GM12875 (cell line): ENCODE results near the gene CLDND1.

Experiments used
- H3K4me3 ChIP-seq: one replicate; pipeline ENCODE4 v1.5.1; 2011; ENCODE audit warnings: low read depth, low read length, control low read depth
- TF ChIP-seq, protein P1 (sequence below): IDR thresholded peaks from 2 replicates; pipeline ENCODE4 v1.5.1; 2011; ENCODE audit warnings: low read depth, mild to moderate bottlenecking, control low read depth, inconsistent platforms, low read length, moderate library complexity, borderline replicate concordance; ENCODE audit not compliant: insufficient read depth

Gene CLDND1

DNA sequence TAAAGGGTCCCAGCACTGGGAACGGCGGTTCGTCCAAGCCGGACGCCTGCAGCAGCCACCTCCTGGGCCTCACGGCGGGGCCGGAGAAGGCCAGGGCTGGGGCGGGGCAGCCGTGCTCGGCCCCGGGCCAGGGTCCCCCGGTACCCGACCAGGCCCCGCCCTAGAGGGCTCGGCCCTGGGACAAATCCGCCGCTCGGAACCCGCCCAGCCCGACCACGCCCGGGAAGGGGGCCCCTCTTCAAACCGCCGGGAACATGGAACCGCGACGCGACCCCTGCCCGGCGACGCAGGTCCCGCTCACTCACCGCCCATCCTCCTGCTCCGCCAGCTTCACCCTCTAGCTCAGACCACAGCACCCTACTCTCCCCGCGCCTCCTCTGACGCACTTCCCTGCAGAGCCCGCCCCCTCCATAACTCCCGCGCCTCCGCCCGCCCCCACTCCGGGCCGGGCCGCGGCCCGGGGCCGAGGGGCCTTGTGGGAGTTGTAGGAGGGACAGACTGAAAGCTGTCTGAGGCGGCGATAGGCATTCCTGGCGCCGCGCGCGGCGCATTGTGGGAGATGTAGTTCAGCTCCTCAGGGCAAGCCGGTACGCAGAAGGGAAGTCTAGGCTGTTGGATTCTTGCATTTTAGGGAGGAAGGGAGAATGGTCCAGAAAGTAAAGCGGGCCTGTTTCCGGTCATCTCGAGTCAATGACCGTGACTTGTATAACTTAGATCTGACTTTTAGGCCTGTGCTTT is at the start of gene CLDND1:
TSS of gene CLDND1 (minus strand) at position 359 of the 738 bp plus-strand sequence. CDS start 1,478 bp downstream, outside the sequence.
- TF ChIP-seq, protein P1, sequence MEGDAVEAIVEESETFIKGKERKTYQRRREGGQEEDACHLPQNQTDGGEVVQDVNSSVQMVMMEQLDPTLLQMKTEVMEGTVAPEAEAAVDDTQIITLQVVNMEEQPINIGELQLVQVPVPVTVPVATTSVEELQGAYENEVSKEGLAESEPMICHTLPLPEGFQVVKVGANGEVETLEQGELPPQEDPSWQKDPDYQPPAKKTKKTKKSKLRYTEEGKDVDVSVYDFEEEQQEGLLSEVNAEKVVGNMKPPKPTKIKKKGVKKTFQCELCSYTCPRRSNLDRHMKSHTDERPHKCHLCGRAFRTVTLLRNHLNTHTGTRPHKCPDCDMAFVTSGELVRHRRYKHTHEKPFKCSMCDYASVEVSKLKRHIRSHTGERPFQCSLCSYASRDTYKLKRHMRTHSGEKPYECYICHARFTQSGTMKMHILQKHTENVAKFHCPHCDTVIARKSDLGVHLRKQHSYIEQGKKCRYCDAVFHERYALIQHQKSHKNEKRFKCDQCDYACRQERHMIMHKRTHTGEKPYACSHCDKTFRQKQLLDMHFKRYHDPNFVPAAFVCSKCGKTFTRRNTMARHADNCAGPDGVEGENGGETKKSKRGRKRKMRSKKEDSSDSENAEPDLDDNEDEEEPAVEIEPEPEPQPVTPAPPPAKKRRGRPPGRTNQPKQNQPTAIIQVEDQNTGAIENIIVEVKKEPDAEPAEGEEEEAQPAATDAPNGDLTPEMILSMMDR: no peak
- peak within 1 kb of the TSS; percentile 82 for H3K4me3 ChIP-seq

GRCh38 chr3:98568402-98568801 is 45.7 kb upstream of the CLDND1 start:
- TF ChIP-seq, protein P1: no peak
- no peak overlapping the region for H3K4me3 ChIP-seq

GRCh38 chr3:98567666-98568270 is 45.1 kb upstream of the CLDND1 start:
- H3K4me3 ChIP-seq: no peak overlapping the region
- TF ChIP-seq, protein P1: no peak

GRCh38 chr3:98565843-98566242 is 43.1 kb upstream of the CLDND1 start:
- TF ChIP-seq, protein P1: no peak
- H3K4me3 ChIP-seq: no peak overlapping the region

GRCh38 chr3:98565237-98565643 is 42.5 kb upstream of the CLDND1 start:
- TF ChIP-seq, protein P1: no peak
- H3K4me3 ChIP-seq: no peak overlapping the region

GRCh38 chr3:98564282-98565005 is 41.7 kb upstream of the CLDND1 start:
- TF ChIP-seq, protein P1: no peak
- H3K4me3 ChIP-seq: peak overlapping the region; percentile 1
